Forelimb muscle (tissue), 1 donor: ENCODE results near the gene MYLK. TPM values are rescaled to one million over a fixed set of nuclear protein-coding genes. Genes with fewer than 3 reads are reported as not detected.
"Not testable (repeated sequence)": the region's sequence is repeated elsewhere in the genome, so short reads cannot be mapped to it uniquely, and the experiment has no call there.

ENCODE experiments used
- DNase-seq: peaks from one replicate; pipeline ENCODE4 v3.0.0-alpha.2; 2013; ENCODE audit warnings: low read depth
- polyA plus RNA-seq: library from polyadenylated mRNA; unstranded; fragments of 120-200 nt; gene quantifications from one replicate; pipeline ENCODE4 v1.2.1, GENCODE V29; 2013; ENCODE audit not compliant: insufficient read length

Gene MYLK
- polyA plus RNA-seq: 22.3 TPM

GRCh38 chr3:123884203-123884831 lies at the start of gene MYLK:
Gene MYLK (minus strand): TSS chr3:123884332. CDS start chr3:123793841, 90,491 bp downstream.
- DNase-seq: peak; percentile 4

DNA sequence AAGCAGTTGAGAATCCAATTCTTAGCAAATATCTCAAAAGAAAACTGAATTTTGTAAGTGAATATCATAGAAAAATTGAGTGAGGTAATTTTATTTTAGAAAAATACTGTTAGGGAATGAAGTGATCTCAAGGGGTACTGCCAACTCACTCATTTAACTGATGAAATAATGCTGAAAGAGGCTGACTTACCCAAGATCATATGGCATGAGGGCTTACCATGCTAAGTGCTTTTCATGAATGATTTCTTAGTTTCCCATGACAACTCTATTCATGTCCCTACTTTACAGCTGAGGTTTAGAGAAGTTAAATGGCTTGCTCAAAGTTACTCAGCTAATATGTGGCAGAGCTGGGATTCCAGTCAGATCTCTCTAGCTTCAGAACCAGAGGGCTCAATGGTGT lies 46.3 kb upstream of the MYLK start:
- DNase-seq: no peak

GRCh38 chr3:123929325-123929724 lies 45.2 kb upstream of the MYLK start:
- DNase-seq: no peak

- no peak for DNase-seq
These were observed 42.3 kb upstream of the MYLK start for GRCh38 chr3:123926396-123926795.

DNA sequence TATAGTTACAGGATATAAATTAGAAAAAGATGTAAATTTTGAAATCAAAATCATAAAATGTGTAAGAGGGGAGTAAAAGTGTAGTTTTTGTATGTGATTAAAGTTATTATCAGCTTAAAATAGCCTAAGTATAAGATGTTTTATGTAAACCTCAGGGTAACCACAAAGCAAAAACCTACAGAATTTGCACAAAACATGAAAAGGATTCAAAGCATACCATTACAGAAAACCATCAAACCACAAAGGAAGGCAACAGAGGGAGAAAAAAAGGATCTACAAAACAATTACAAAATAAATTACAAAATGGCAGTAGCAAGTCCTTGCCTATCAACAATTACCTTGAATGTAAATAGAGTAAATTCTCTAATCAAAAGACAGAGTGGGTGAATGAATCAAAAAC lies 36.7 kb upstream of the MYLK start:
- DNase-seq: no peak

GRCh38 chr3:123920383-123920782 lies 36.3 kb upstream of the MYLK start:
- DNase-seq: no peak

DNA sequence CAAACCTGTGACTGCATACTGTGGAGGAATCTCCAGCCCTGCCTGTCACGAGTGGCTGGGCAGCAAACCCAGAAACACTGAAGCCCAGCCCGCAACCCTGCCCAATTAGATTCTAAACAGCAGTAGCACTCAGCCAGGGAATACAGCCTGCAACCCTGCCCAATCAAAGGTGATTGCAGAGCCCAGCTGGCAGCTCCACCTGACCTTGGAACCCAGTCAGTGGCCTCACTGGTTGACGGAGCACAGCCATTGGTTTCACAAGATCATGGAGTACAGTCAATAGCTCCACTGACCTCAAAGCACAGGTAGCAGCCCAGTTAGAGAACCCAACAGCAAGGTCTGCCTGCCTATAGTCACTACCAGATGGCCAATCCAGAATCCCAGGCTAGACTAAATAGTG lies 35.2 kb upstream of the MYLK start:
- DNase-seq: no peak

GRCh38 chr3:123914829-123915228 lies 30.7 kb upstream of the MYLK start:
- DNase-seq: no peak

- no peak for DNase-seq
These were observed 25.7 kb upstream of the MYLK start for GRCh38 chr3:123909785-123910184.

DNA sequence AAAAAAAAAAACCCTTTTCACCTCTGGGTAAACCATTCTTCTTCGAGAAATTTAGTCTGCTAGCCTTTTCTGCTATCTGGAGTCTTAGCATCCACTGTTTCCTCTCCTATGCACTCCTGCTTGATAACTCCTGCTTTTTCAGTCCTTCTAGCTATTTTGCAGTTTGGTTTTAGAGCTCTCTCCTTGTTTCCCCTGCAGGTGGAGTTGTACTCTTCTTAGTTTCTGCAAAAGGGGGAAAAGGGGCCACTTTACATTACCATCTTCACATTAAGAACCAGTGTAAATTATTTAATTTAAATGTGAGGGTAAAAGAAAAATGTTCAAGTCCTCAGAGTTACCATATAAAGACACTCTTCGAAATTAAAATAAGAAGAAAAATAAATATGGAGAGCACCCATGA lies 23.6 kb upstream of the MYLK start:
- no peak for DNase-seq

DNA sequence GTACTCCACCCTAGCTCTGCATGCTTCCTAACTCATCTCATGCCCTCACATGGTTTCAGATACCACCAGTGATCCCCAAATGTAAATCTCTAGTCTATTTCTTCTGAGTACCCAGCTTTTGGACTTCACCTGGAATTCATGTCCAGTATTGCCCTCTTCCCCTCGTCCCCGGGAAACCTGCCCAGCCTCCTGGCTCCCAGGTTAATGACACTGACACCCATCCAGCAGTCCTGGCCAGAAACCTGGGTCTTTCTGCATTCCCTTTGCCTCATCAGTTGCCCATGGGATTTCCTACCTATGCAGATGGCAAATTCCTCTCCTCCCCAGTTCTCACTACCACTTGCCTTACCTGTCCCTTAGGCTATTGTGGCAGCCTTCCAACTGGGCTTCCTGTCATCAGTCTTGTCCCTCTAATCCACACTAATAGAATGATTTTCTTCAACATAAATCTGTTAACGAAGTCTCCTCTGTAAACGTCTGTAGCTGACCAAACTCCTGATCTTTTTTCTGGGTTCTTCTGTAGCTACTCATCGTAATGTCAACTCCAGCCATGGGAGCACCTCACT lies 15.3 kb upstream of the MYLK start:
- no peak for DNase-seq

DNA sequence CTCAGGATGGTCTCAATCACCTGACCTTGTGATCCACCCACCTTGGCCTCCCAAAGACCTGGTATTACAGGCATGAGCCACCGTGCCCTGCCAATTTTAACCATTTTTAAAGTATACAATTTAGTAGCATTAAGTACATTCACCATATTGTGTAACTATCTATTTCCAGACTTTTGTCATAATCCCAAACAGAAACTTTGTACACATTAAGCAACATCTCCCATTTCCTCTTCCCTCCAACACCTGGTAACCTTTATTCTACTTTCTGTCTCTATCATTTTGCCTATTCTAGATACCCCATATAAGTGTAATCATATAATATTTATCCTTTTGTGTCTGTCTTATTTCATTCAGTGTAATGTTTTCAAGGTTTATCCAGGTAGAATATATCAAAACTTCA lies 8.9 kb upstream of the MYLK start:
- DNase-seq: no peak

- no peak for DNase-seq
These were observed 8.1 kb upstream of the MYLK start for GRCh38 chr3:123892195-123892594.

DNA sequence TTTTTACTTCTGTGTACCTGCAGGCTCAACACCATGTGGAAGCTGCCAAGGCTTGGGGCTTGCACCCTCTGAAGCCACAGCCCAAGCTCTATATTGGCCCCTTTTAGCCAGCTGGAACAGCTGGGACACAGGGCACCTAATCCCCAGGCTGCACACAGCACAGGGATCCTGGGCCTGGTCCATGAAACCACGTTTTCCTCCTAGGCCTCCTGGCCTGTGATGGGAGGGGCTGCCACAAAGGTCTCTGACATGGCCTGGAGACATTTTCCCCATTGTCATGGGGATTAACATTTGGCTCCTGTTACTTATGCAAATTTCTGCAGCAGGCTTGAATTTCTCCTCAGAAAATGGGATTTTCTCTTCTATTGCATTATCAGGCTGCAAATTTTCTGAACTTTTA lies 6.9 kb upstream of the MYLK start:
- DNase-seq: not testable (repeated sequence)

DNA sequence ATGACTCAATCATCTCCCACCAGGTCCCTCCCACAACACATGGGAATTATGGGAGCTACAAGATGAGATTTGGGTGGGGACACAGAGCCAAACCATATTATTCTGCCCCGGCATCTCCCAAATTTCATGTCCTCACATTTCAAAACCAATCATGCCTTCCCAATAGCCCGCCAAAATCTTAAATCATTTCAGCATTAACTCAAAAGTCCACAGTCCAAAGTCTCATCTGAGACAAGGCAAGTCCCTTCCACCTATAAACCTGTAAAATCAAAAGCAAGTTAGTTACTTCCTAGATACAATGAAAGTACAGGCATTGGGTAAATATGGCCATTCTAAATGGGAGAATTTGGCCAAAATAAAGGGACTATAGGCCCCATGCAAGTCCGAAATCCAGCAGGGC lies 6.0 kb upstream of the MYLK start:
- not testable (repeated sequence) for DNase-seq

DNA sequence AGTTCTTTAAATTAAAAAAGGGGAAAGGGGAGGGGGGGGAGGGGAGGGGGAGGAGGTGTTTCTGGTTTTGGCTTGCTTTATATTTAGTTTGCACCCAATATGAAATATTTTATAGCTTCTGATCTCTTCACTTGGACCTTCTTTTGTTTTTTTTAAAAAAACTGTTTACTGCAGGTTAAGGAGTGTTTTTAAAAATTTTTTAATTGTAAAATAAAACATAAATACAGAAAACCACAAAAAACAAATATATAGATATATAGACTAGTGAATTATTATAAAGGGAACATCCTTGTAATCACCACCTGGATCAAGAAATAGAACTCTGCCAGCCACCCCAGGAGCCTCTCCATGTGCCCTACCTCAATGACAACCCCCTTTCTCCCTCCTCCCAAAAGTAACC lies 861 bp upstream of the MYLK start:
- no peak for DNase-seq

DNA sequence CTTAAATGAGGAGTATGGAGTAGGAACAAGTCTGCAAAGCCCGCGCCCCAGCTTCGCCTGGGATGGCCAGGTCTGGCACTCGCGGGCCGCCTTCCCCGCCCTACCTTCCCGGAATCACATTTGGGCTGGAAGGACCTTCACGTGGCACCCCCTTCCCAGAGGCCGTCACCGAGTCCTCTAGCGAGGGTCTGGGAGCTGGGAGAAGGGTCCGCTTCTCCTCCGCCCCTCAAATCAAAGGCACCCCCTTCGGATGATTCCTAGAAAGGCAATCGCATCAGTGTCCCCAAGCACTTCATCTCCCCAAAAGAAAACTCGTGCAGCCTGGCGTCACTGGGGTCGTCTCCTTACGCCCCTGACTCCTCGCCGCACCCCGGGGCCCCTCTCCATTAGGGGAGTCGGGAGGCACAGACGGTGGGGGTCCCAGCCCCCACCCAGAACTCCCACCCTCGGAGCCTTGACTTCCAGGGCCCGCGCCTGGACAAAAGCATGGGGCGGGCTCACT lies 380 bp downstream of the MYLK start:
- DNase-seq: no peak

GRCh38 chr3:123883111-123883510 lies 1.0 kb downstream of the MYLK start:
- no peak for DNase-seq

GRCh38 chr3:123881771-123882170 lies 2.4 kb downstream of the MYLK start:
- no peak for DNase-seq

- DNase-seq: no peak
These were observed 3.1 kb downstream of the MYLK start for GRCh38 chr3:123880998-123881561.

DNA sequence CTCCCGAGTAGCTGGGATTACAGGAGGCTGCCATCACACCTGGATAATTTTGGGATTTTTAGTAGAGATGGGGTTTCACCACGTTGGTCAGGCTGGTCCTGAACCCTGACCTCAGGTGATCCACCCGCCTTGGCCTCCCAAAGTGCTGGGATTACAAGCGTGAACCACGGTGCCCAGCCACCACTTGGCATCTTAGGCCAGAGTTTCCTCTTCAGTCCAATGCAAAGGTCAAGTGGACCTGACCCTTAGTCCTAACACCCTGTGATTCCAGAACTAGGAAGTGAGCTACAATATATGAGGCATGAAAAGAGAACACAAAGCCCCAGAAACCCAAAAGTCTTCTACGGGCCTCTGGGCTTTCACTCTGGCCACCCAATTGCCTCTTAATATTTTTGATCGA lies 5.3 kb downstream of the MYLK start:
- no peak for DNase-seq

DNA sequence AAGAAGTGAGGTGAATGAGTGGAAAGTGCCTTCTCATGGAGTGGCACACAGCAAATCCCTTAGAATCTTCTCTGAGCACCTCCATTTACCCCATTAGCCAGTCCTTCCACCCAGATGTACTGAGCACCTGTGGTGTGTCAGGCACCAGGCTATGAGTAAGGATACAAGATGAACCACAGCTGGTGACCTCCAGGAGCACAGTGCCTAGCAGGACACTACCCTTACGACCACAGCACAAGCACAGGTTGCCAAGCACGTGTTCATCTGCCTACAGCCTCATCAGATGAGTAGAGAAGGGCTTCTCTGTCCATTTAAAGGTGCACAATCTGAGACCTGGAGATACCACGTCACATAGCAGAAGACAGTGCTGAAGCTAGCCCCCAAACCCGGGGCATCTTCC lies 6.2 kb downstream of the MYLK start:
- DNase-seq: no peak

DNA sequence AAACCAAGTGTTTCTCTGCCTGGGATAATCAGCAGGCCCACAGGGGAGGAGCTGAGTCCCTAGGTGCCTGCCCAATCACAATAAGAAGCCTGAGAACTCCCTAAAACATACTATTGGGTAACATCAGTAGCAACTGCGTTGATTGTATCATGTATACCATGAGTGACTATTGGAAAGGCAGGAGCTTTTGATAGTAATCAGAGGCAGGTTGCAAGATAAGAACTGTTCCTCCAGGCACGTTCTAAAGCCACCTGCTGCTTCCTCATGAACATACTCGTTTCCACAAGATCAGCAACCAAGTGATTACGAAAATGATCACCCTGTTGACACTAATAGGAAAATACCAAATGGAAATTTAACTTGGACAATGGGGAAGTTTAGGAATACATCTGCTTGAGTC lies 6.7 kb downstream of the MYLK start:
- no peak for DNase-seq
